Muscle layer of duodenum (tissue), 2 donors: Measurements from ENCODE around the gene SFXN5.

Experiments
- H3K27ac ChIP-seq: one replicate; pipeline ENCODE4 v1.7.0; 2013; ENCODE audit warnings: mild to moderate bottlenecking, low read length
- H3K27me3 ChIP-seq: one replicate; pipeline ENCODE4 v1.7.0; 2013; ENCODE audit warnings: low read depth, mild to moderate bottlenecking, control low read depth, low read length
- H3K36me3 ChIP-seq, 2 donors: one replicate each; pipeline ENCODE4 v1.7.0; 2013; ENCODE audit warnings: low read length in 2 of 2, control low read depth in 1 of 2, mild to moderate bottlenecking in 1 of 2; ENCODE audit not compliant: insufficient read depth in 2 of 2, control insufficient read depth in 1 of 2
- H3K4me1 ChIP-seq, 2 donors: one replicate each; pipeline ENCODE4 v1.7.0; 2013; ENCODE audit warnings: low read length in 2 of 2, mild to moderate bottlenecking in 2 of 2, control low read depth in 1 of 2, moderate library complexity in 1 of 2; ENCODE audit not compliant: insufficient read depth in 2 of 2, control insufficient read depth in 1 of 2
- H3K4me3 ChIP-seq, 2 donors: one replicate each; pipeline ENCODE4 v1.7.0; 2013; ENCODE audit warnings: low read length in 2 of 2, low read depth in 1 of 2, mild to moderate bottlenecking in 1 of 2
- H3K9me3 ChIP-seq, 2 donors: one replicate each; pipeline ENCODE4 v1.7.0; 2013; ENCODE audit warnings: low read length in 2 of 2, control low read depth in 1 of 2, mild to moderate bottlenecking in 1 of 2; ENCODE audit not compliant: control insufficient read depth in 1 of 2
- donor health status: healthy.

Gene SFXN5

GRCh38 chr2:72961036-72961720 lies 110.3 kb downstream of the SFXN5 start:
- H3K27ac ChIP-seq, result no peak overlapping the region
- H3K4me1 ChIP-seq, result no peaks in the 10 kb centered on the region
- H3K27me3 ChIP-seq, result no peaks in the 10 kb centered on the region
- H3K4me3 ChIP-seq, result no peak overlapping the region
- no peaks in the 10 kb centered on the region for H3K9me3 ChIP-seq
- H3K36me3 ChIP-seq, result peaks cover 0 to 24% of the 10 kb centered on the region in 2 donors

- no peak overlapping the region for H3K4me3 ChIP-seq
- H3K4me1 ChIP-seq, result no peaks in the 10 kb centered on the region
- no peaks in the 10 kb centered on the region for H3K27me3 ChIP-seq
- H3K9me3 ChIP-seq, result no peaks in the 10 kb centered on the region
- peaks cover 0 to 16% of the 10 kb centered on the region in 2 donors for H3K36me3 ChIP-seq
- H3K27ac ChIP-seq, result no peak overlapping the region
Measured at GRCh38 chr2:72959995-72960981, 111.2 kb downstream of the SFXN5 start.

GRCh38 chr2:72959554-72959953 lies 112.0 kb downstream of the SFXN5 start:
- no peaks in the 10 kb centered on the region for H3K9me3 ChIP-seq
- no peak overlapping the region for H3K4me3 ChIP-seq
- H3K36me3 ChIP-seq, result peaks cover 0 to 16% of the 10 kb centered on the region in 2 donors

GRCh38 chr2:72958542-72959385 lies 112.7 kb downstream of the SFXN5 start:
- H3K4me3 ChIP-seq, result no peak overlapping the region
- H3K27ac ChIP-seq, result no peak overlapping the region
- no peaks in the 10 kb centered on the region for H3K4me1 ChIP-seq
- H3K9me3 ChIP-seq, result no peaks in the 10 kb centered on the region
- H3K36me3 ChIP-seq, result peaks cover 0 to 16% of the 10 kb centered on the region in 2 donors
- no peaks in the 10 kb centered on the region for H3K27me3 ChIP-seq

More at GRCh38 chr2:72959554-72959953, 112.0 kb downstream of the SFXN5 start:
- Histone ChIP-seq H3K27ac (no peak overlapping the region), H3K27me3 (no peaks in the 10 kb centered on the region), H3K4me1 (no peaks in the 10 kb centered on the region)

GRCh38 chr2:72956936-72957335 lies 114.6 kb downstream of the SFXN5 start:
- Histone ChIP-seq H3K27me3 (no peaks in the 10 kb centered on the region), H3K27ac (no peak overlapping the region), H3K4me3 (no peak overlapping the region), H3K36me3 (peaks cover 0 to 16% of the 10 kb centered on the region in 2 donors), H3K9me3 (no peaks in the 10 kb centered on the region), H3K4me1 (no peaks in the 10 kb centered on the region)

GRCh38 chr2:72956050-72956395 lies 115.5 kb downstream of the SFXN5 start:
- no peak overlapping the region for H3K27ac ChIP-seq
- H3K4me3 ChIP-seq, result no peak overlapping the region
- peaks cover 0 to 11% of the 10 kb centered on the region in 2 donors for H3K36me3 ChIP-seq
- no peaks in the 10 kb centered on the region for H3K9me3 ChIP-seq
- H3K27me3 ChIP-seq, result no peaks in the 10 kb centered on the region
- no peaks in the 10 kb centered on the region for H3K4me1 ChIP-seq

GRCh38 chr2:72955228-72956049 lies 116.1 kb downstream of the SFXN5 start:
- H3K4me1 ChIP-seq, result no peaks in the 10 kb centered on the region
- H3K9me3 ChIP-seq, result no peaks in the 10 kb centered on the region
- peaks cover 0 to 11% of the 10 kb centered on the region in 2 donors for H3K36me3 ChIP-seq
- no peak overlapping the region for H3K4me3 ChIP-seq
- H3K27me3 ChIP-seq, result no peaks in the 10 kb centered on the region
- H3K27ac ChIP-seq, result no peak overlapping the region

GRCh38 chr2:72954376-72955227 lies 116.9 kb downstream of the SFXN5 start:
- H3K4me3 ChIP-seq, result no peak overlapping the region
- H3K9me3 ChIP-seq, result no peaks in the 10 kb centered on the region
- H3K27me3 ChIP-seq, result no peaks in the 10 kb centered on the region
- H3K36me3 ChIP-seq, result peaks cover 0 to 9% of the 10 kb centered on the region in 2 donors
- H3K4me1 ChIP-seq, result no peaks in the 10 kb centered on the region
- no peak overlapping the region for H3K27ac ChIP-seq

- H3K27ac ChIP-seq, result no peak overlapping the region
- no peaks in the 10 kb centered on the region for H3K9me3 ChIP-seq
- H3K27me3 ChIP-seq, result no peaks in the 10 kb centered on the region
- no peaks in the 10 kb centered on the region for H3K4me1 ChIP-seq
- H3K36me3 ChIP-seq, result peaks cover 0 to 6% of the 10 kb centered on the region in 2 donors
- H3K4me3 ChIP-seq, result no peak overlapping the region
Measured at GRCh38 chr2:72953976-72954375, 117.5 kb downstream of the SFXN5 start.

- no peak overlapping the region for H3K4me3 ChIP-seq
- peaks cover 0 to 6% of the 10 kb centered on the region in 2 donors for H3K36me3 ChIP-seq
- H3K27ac ChIP-seq, result no peak overlapping the region
Measured at GRCh38 chr2:72953528-72953927, 118.0 kb downstream of the SFXN5 start.

More at GRCh38 chr2:72953528-72953927, 118.0 kb downstream of the SFXN5 start:
- Histone ChIP-seq H3K27me3 (no peaks in the 10 kb centered on the region), H3K4me1 (no peaks in the 10 kb centered on the region), H3K9me3 (no peaks in the 10 kb centered on the region)
